Effector memory CD4-positive, alpha-beta T cell (primary cell): ENCODE results near the gene APOL1.

Experiments
- DNase-seq, 3 donors: peaks; one replicate each; pipeline ENCODE4 v3.0.0-alpha.2; 2020
- H3K27ac ChIP-seq: 2 replicates; pipeline ENCODE4 v1.7.0; 2013; ENCODE audit warnings: mild to moderate bottlenecking, low read length, moderate library complexity; ENCODE audit not compliant: insufficient read depth, poor library complexity, severe bottlenecking
- H3K27me3 ChIP-seq: replicated peaks from 2 replicates; pipeline ENCODE4 v1.7.0; 2013; ENCODE audit warnings: mild to moderate bottlenecking, low read length; ENCODE audit not compliant: insufficient read depth, control insufficient read depth, poor library complexity, severe bottlenecking
- H3K36me3 ChIP-seq: 2 replicates; pipeline ENCODE4 v1.7.0; 2013; ENCODE audit warnings: mild to moderate bottlenecking, low read length, moderate library complexity; ENCODE audit not compliant: control insufficient read depth, insufficient read depth
- H3K4me1 ChIP-seq: 2 replicates; pipeline ENCODE4 v1.7.0; 2013; ENCODE audit warnings: low read length, mild to moderate bottlenecking; ENCODE audit not compliant: control insufficient read depth, insufficient read depth, poor library complexity, severe bottlenecking
- H3K4me3 ChIP-seq: 2 replicates; pipeline ENCODE4 v1.7.0; 2013; ENCODE audit warnings: low read length, low read depth, mild to moderate bottlenecking; ENCODE audit not compliant: insufficient read depth, poor library complexity, severe bottlenecking
- H3K9me3 ChIP-seq: 2 replicates; pipeline ENCODE4 v1.7.0; 2013; ENCODE audit warnings: mild to moderate bottlenecking, low read length, moderate library complexity; ENCODE audit not compliant: control insufficient read depth

The APOL1 gene

GRCh38 chr22:36297568-36297967 lies 44.6 kb downstream of the APOL1 start:
- H3K27ac ChIP-seq, result no peak overlapping the region
- peaks cover 100% of the 10 kb centered on the region for H3K36me3 ChIP-seq
- no peak overlapping the region for H3K4me3 ChIP-seq

GRCh38 chr22:36298118-36298517 lies 45.2 kb downstream of the APOL1 start:
- H3K4me3 ChIP-seq, result no peak overlapping the region
- no peak for DNase-seq
- no peaks in the 10 kb centered on the region for H3K9me3 ChIP-seq
- H3K36me3 ChIP-seq, result peaks cover 100% of the 10 kb centered on the region
- no peaks in the 10 kb centered on the region for H3K27me3 ChIP-seq
- H3K27ac ChIP-seq, result no peak overlapping the region
- peaks cover 4% of the 10 kb centered on the region for H3K4me1 ChIP-seq

More at GRCh38 chr22:36297568-36297967, 44.6 kb downstream of the APOL1 start:
- H3K27me3 ChIP-seq, result no peaks in the 10 kb centered on the region
- no peaks in the 10 kb centered on the region for H3K9me3 ChIP-seq
- no peak for DNase-seq
- peaks cover 9% of the 10 kb centered on the region for H3K4me1 ChIP-seq

GRCh38 chr22:36298601-36299000 lies 45.7 kb downstream of the APOL1 start:
- Histone ChIP-seq H3K27me3 (no peaks in the 10 kb centered on the region), H3K36me3 (peaks cover 99% of the 10 kb centered on the region), H3K4me3 (no peak overlapping the region), H3K9me3 (no peaks in the 10 kb centered on the region), H3K4me1 (no peaks in the 10 kb centered on the region), H3K27ac (no peak overlapping the region)
- DNase-seq, result no peak

- no peaks in the 10 kb centered on the region for H3K9me3 ChIP-seq
- H3K4me1 ChIP-seq, result no peaks in the 10 kb centered on the region
- no peaks in the 10 kb centered on the region for H3K27me3 ChIP-seq
- H3K36me3 ChIP-seq, result peaks cover 99% of the 10 kb centered on the region
- no peak overlapping the region for H3K4me3 ChIP-seq
- no peak overlapping the region for H3K27ac ChIP-seq
- no peak for DNase-seq
Measured at GRCh38 chr22:36299295-36299694, 46.4 kb downstream of the APOL1 start.

GRCh38 chr22:36299911-36300310 lies 47.0 kb downstream of the APOL1 start:
- no peaks in the 10 kb centered on the region for H3K27me3 ChIP-seq
- H3K4me1 ChIP-seq, result no peaks in the 10 kb centered on the region
- H3K4me3 ChIP-seq, result no peak overlapping the region
- H3K36me3 ChIP-seq, result peaks cover 99% of the 10 kb centered on the region
- H3K9me3 ChIP-seq, result no peaks in the 10 kb centered on the region
- no peak for DNase-seq
- no peak overlapping the region for H3K27ac ChIP-seq

- H3K27me3 ChIP-seq, result no peaks in the 10 kb centered on the region
- DNase-seq, result no peak
- H3K36me3 ChIP-seq, result peaks cover 99% of the 10 kb centered on the region
- H3K4me1 ChIP-seq, result no peaks in the 10 kb centered on the region
- no peaks in the 10 kb centered on the region for H3K9me3 ChIP-seq
- no peak overlapping the region for H3K4me3 ChIP-seq
- H3K27ac ChIP-seq, result no peak overlapping the region
Measured at GRCh38 chr22:36300396-36301212, 47.7 kb downstream of the APOL1 start.

GRCh38 chr22:36301384-36301828 lies 48.5 kb downstream of the APOL1 start:
- Histone ChIP-seq H3K9me3 (no peaks in the 10 kb centered on the region), H3K27ac (no peak overlapping the region), H3K4me3 (no peak overlapping the region), H3K4me1 (no peaks in the 10 kb centered on the region), H3K36me3 (peaks cover 99% of the 10 kb centered on the region), H3K27me3 (no peaks in the 10 kb centered on the region)
- peak; percentile 66 to 75 (median 66) for DNase-seq

GRCh38 chr22:36301851-36302250 lies 48.9 kb downstream of the APOL1 start:
- H3K9me3 ChIP-seq, result no peaks in the 10 kb centered on the region

GRCh38 chr22:36302439-36303114 lies 49.6 kb downstream of the APOL1 start:
- Histone ChIP-seq H3K4me3 (no peak overlapping the region), H3K9me3 (no peaks in the 10 kb centered on the region), H3K27me3 (no peaks in the 10 kb centered on the region), H3K36me3 (peaks cover 96% of the 10 kb centered on the region), H3K27ac (peak overlapping the region; percentile 23), H3K4me1 (no peaks in the 10 kb centered on the region)
- DNase-seq, result no peak

More at GRCh38 chr22:36301851-36302250, 48.9 kb downstream of the APOL1 start:
- Histone ChIP-seq H3K4me1 (no peaks in the 10 kb centered on the region), H3K27ac (no peak overlapping the region), H3K4me3 (no peak overlapping the region), H3K27me3 (no peaks in the 10 kb centered on the region), H3K36me3 (peaks cover 99% of the 10 kb centered on the region)
- DNase-seq, result no peak

GRCh38 chr22:36303115-36303467 lies 50.2 kb downstream of the APOL1 start:
- no peaks in the 10 kb centered on the region for H3K27me3 ChIP-seq
- DNase-seq, result no peak
- H3K9me3 ChIP-seq, result no peaks in the 10 kb centered on the region
- H3K36me3 ChIP-seq, result peaks cover 95% of the 10 kb centered on the region
- no peak overlapping the region for H3K27ac ChIP-seq
- H3K4me1 ChIP-seq, result no peaks in the 10 kb centered on the region
- H3K4me3 ChIP-seq, result no peak overlapping the region
